HCT116 (cell line): ENCODE data around the gene GTF2IRD1. TPM values are rescaled to one million over a fixed set of nuclear protein-coding genes. Genes with fewer than 3 reads are reported as not detected.

Experiments used
- ATAC-seq: fragments of 200-7000 bp; cut with Tn5 transposase; 2 replicates; pipeline ENCODE4 v1.9.1; 2020; ENCODE audit warnings: mild to moderate bottlenecking, moderate library complexity
- BruUV-seq: library from RNA; stranded (reverse); fragments of 400-500 nt; replicated peaks from 2 replicates; lab custom pipeline; 2021; lab: Mats Ljungman, UMichigan
- CTCF ChIA-PET: fragments of 300-600 bp; sonication (Branson Sonifier 250); formaldehyde crosslinking; loops from one replicate; lab custom pipeline; 2021; ENCODE audit warnings: antibody characterized with exemption; lab: Charles Lee
- POLR2A ChIA-PET: fragments of 300-600, 350-600 bp; sonication (Branson Sonifier 250); formaldehyde crosslinking; loops from one replicate; lab custom pipeline; 2021; ENCODE audit warnings: antibody characterized with exemption; lab: Charles Lee
- RAD21 ChIA-PET, 2 experiments: fragments of 300-600 bp; sonication (Branson Sonifier 250); formaldehyde crosslinking; loops; one replicate each; lab custom pipeline; 2023; ENCODE audit warnings: low total read pairs in 2 of 2; ENCODE audit not compliant: uncharacterized antibody in 2 of 2, unreplicated experiment in 2 of 2, low non-redundant PET in 1 of 2; lab: Charles Lee
- DNase-seq: peaks from one replicate; pipeline ENCODE4 v3.0.0-alpha.2; 2010; ENCODE audit warnings: low read depth, low spot score
- H2AFZ ChIP-seq: fragments of 200-600 bp; shearing (Covaris generic), sonication (generic); 2 replicates; pipeline ENCODE4 v1.6.1; 2017; ENCODE audit warnings: low read depth, mixed run types, mixed read lengths, antibody characterized with exemption, low read length; ENCODE audit not compliant: poor library complexity, severe bottlenecking
- H3K27ac ChIP-seq: 2 replicates; pipeline ENCODE4 v1.5.1; 2012; ENCODE audit warnings: low read depth, low read length
- H3K27me3 ChIP-seq: fragments of 200-600 bp; sonication (generic); 2 replicates; pipeline ENCODE4 v1.6.1; 2016; ENCODE audit warnings: mixed run types, low read length, mixed read lengths; ENCODE audit not compliant: insufficient read depth
- H3K36me3 ChIP-seq, 2 experiments: fragments of 200-500 bp in 1 of 2; fragments of 200-600 bp in 1 of 2; sonication (Bioruptor generic) in 1 of 2; sonication (generic) in 1 of 2; 2 replicates each; pipeline versions ENCODE4 v1.5.1 to v1.6.1; 2014 to 2016; ENCODE audit warnings: low read length in 2 of 2, inconsistent platforms in 1 of 2, mixed read lengths in 1 of 2, mixed run types in 1 of 2; ENCODE audit not compliant: insufficient read depth in 2 of 2, control insufficient read depth in 1 of 2
- H3K4me1 ChIP-seq, 2 experiments: fragments of 200-600 bp in 1 of 2; sonication (generic) in 1 of 2; 2 replicates each; pipeline versions ENCODE4 v1.5.1 to v1.6.1; 2012 to 2017; ENCODE audit warnings: low read length in 2 of 2, inconsistent platforms in 1 of 2, mild to moderate bottlenecking in 1 of 2, mixed read lengths in 1 of 2, mixed run types in 1 of 2, moderate library complexity in 1 of 2; ENCODE audit not compliant: insufficient read depth in 2 of 2, control insufficient read depth in 1 of 2
- H3K4me2 ChIP-seq: fragments of 200-600 bp; sonication (generic); 2 replicates; pipeline ENCODE4 v1.6.1; 2017; ENCODE audit warnings: mixed run types, low read length, mixed read lengths
- H3K4me3 ChIP-seq, 2 experiments: fragments of 200-600 bp in 1 of 2; sonication (generic) in 1 of 2; replicated peaks in 1 of 2; 2 replicates each; pipeline ENCODE4 v1.5.1; 2011 to 2016; ENCODE audit warnings: low read length in 2 of 2, control low read depth in 1 of 2, low read depth in 1 of 2, mild to moderate bottlenecking in 1 of 2, mixed read lengths in 1 of 2, mixed run types in 1 of 2
- H3K79me2 ChIP-seq: fragments of 200-600 bp; sonication (generic); 2 replicates; pipeline ENCODE4 v1.6.1; 2017; ENCODE audit warnings: mild to moderate bottlenecking, mixed run types, low read length, moderate library complexity, mixed read lengths; ENCODE audit not compliant: insufficient read depth
- H3K9ac ChIP-seq: fragments of 200-600 bp; sonication (generic); 2 replicates; pipeline ENCODE4 v1.6.1; 2016; ENCODE audit warnings: low read length, mixed read lengths
- H3K9me2 ChIP-seq: fragments of 200-600 bp; sonication (generic), shearing (Covaris generic); 2 replicates; pipeline ENCODE4 v1.6.1; 2017; ENCODE audit warnings: mixed run types, mild to moderate bottlenecking, moderate library complexity; ENCODE audit not compliant: insufficient read depth
- H3K9me3 ChIP-seq, 2 experiments: fragments of 200-500 bp in 1 of 2; fragments of 200-600 bp in 1 of 2; sonication (Bioruptor generic) in 1 of 2; sonication (generic) in 1 of 2; 2 replicates each; pipeline ENCODE4 v1.6.1; 2014 to 2017; ENCODE audit warnings: low read length in 2 of 2, mixed read lengths in 2 of 2, inconsistent platforms in 1 of 2, low read depth in 1 of 2, mild to moderate bottlenecking in 1 of 2, mixed run types in 1 of 2, moderate library complexity in 1 of 2; ENCODE audit not compliant: control insufficient read depth in 1 of 2, insufficient read depth in 1 of 2
- H4K20me1 ChIP-seq: fragments of 200-600 bp; sonication (generic), shearing (Covaris generic); 2 replicates; pipeline ENCODE4 v1.6.1; 2017; ENCODE audit warnings: mixed run types, mild to moderate bottlenecking, moderate library complexity; ENCODE audit not compliant: insufficient read depth
- ATF3 ChIP-seq: IDR thresholded peaks from 2 replicates; pipeline ENCODE4 v1.6.1; 2012
- EZH2 ChIP-seq: fragments of 200-600 bp; sonication (generic); IDR thresholded peaks from 2 replicates; pipeline ENCODE4 v1.6.1; 2017; ENCODE audit warnings: antibody characterized with exemption, mixed run types
- POLR2A ChIP-seq: IDR thresholded peaks from 2 replicates; pipeline ENCODE4 v1.7.0; 2011; ENCODE audit warnings: borderline replicate concordance; ENCODE audit not compliant: insufficient read depth, insufficient read length; ENCODE audit errors: extremely low read depth
- RAD21 ChIP-seq: IDR thresholded peaks from 2 replicates; pipeline ENCODE4 v1.6.1; 2012; ENCODE audit warnings: low read depth, mild to moderate bottlenecking
- SIN3A ChIP-seq: IDR thresholded peaks from 2 replicates; pipeline ENCODE4 v1.6.1; 2012; ENCODE audit warnings: low read depth
- ZBTB33 ChIP-seq: IDR thresholded peaks from 2 replicates; pipeline ENCODE4 v1.6.1; 2011; ENCODE audit warnings: mild to moderate bottlenecking, low read length, moderate library complexity; ENCODE audit not compliant: insufficient replicate concordance; ENCODE audit errors: extremely low read depth
- intact Hi-C: fragments of 100-400 bp; cut with micrococcal nuclease; formaldehyde crosslinking; loops from 2 replicates; pipeline ENCODE4 v1.10.0; 2022
- total RNA-seq: library from RNA; stranded (reverse); gene quantifications from one replicate; pipeline ENCODE4 v1.2.1, GENCODE V29; 2021; ENCODE audit not compliant: unreplicated experiment
- TF ChIP-seq, protein P1 (sequence below), 3 experiments: fragments of 200-600 bp in 1 of 3; sonication (generic) in 1 of 3; IDR thresholded peaks in 2 of 3; conservative IDR thresholded peaks in 1 of 3; 2 replicates each; pipeline ENCODE4 v1.5.1; 2012 to 2017; ENCODE audit warnings: low read depth in 2 of 3, low read length in 2 of 3, antibody characterized with exemption in 1 of 3, borderline replicate concordance in 1 of 3, control low read depth in 1 of 3, mild to moderate bottlenecking in 1 of 3, mixed read lengths in 1 of 3, mixed run types in 1 of 3, moderate library complexity in 1 of 3; ENCODE audit not compliant: insufficient read depth in 1 of 3

Gene GTF2IRD1
- total RNA-seq, 1 experiment from 2014 or later = 34.5 TPM

DNA sequence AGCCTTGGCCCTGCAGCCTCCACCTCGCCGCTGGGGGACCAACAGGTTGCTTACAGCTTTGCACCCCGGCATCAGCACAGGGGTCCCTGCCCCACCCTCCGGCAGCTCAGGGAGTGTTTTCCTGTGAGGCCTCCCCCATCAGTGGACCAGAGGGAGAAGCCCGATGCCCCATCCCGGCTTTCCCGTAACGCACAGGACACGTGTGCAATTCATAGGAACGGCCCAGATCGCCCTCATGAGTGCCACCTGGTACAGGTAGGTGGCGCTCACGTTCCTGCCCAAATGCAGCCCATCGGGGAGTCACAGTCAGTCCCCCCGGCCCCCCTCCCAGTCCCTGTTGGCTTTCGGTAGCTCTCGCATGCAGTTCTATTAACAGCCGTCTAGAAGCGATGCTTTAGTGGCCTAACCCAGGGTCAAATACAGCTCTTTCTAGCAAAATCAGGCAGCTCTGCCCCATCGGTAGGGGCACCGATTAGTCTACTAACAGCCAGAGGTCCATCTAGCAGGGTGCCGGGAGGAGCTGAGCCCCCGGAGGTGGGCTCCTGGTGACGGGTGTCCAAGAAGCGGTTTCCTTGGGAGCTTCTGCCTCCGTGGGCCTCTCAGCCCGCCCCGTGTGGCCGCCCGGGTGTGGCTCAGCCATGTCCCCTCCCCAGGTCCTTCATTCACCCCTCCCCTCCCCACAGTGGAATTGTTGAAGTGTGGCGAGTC, 48.4 kb upstream of the GTF2IRD1 start:
- no TSS peak for BruUV-seq
- no peak for DNase-seq
- ChIA-PET CTCF (interaction anchor here (1.9 kb wide), 1 partner anchor 199 kb away, joined by 6 read pairs; no protein-coding TSS in a partner anchor), POLR2A (no interaction called here), RAD21 (interaction anchor here in 1 of 2 experiments (0.7 to 1.4 kb wide), 2 partner anchors 111 to 199 kb away, joined by 3 read pairs; no protein-coding TSS in a partner anchor)
- ATAC-seq = peak; percentile 67
- no peak for TF ChIP-seq ATF3
- TF ChIP-seq, protein P1, sequence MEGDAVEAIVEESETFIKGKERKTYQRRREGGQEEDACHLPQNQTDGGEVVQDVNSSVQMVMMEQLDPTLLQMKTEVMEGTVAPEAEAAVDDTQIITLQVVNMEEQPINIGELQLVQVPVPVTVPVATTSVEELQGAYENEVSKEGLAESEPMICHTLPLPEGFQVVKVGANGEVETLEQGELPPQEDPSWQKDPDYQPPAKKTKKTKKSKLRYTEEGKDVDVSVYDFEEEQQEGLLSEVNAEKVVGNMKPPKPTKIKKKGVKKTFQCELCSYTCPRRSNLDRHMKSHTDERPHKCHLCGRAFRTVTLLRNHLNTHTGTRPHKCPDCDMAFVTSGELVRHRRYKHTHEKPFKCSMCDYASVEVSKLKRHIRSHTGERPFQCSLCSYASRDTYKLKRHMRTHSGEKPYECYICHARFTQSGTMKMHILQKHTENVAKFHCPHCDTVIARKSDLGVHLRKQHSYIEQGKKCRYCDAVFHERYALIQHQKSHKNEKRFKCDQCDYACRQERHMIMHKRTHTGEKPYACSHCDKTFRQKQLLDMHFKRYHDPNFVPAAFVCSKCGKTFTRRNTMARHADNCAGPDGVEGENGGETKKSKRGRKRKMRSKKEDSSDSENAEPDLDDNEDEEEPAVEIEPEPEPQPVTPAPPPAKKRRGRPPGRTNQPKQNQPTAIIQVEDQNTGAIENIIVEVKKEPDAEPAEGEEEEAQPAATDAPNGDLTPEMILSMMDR (IDR thresholded peaks at IDR 0.05 in 2 of 3, conservative IDR thresholded peaks at IDR 0.05 in 1 of 3; ENCODE audit: borderline replicate concordance in 1 of 3, insufficient read depth in 1 of 3, low read depth in 2 of 3, low read length in 2 of 3) = peak; percentile 21 to 74 (median 71); a peak in 5 of 6 replicates
- TF ChIP-seq ZBTB33 = no peak
- no peak for TF ChIP-seq EZH2
- no peak for TF ChIP-seq POLR2A
- TF ChIP-seq SIN3A = no peak
- peak; percentile 56 for TF ChIP-seq RAD21
- intact Hi-C loops = no loop called here
- H3K4me1 ChIP-seq = peaks cover 0 to 3% of the 10 kb centered on the region in 2 experiments; a peak in 2 of 4 replicates
- H3K4me2 ChIP-seq = no peak overlapping the region
- no peak overlapping the region for H3K4me3 ChIP-seq
- no peak overlapping the region for H2AFZ ChIP-seq
- no peak overlapping the region for H3K9ac ChIP-seq
- no peaks in the 10 kb centered on the region for H3K79me2 ChIP-seq
- H3K36me3 ChIP-seq = peaks cover 3 to 9% of the 10 kb centered on the region in 2 experiments; a peak in 3 of 4 replicates
- H3K9me2 ChIP-seq = no peaks in the 10 kb centered on the region
- no peak overlapping the region for H3K27ac ChIP-seq
- H3K9me3 ChIP-seq = no peaks in the 10 kb centered on the region
- H3K27me3 ChIP-seq = no peaks in the 10 kb centered on the region
- H4K20me1 ChIP-seq = no peaks in the 10 kb centered on the region
